Cortex of kidney (tissue), 1 donor: ENCODE results near the gene JPH4.

ENCODE experiments used
- DNase-seq: peaks from one replicate; lab custom pipeline; 2025; lab: John Stamatoyannopoulos, UW

JPH4 gene

DNA sequence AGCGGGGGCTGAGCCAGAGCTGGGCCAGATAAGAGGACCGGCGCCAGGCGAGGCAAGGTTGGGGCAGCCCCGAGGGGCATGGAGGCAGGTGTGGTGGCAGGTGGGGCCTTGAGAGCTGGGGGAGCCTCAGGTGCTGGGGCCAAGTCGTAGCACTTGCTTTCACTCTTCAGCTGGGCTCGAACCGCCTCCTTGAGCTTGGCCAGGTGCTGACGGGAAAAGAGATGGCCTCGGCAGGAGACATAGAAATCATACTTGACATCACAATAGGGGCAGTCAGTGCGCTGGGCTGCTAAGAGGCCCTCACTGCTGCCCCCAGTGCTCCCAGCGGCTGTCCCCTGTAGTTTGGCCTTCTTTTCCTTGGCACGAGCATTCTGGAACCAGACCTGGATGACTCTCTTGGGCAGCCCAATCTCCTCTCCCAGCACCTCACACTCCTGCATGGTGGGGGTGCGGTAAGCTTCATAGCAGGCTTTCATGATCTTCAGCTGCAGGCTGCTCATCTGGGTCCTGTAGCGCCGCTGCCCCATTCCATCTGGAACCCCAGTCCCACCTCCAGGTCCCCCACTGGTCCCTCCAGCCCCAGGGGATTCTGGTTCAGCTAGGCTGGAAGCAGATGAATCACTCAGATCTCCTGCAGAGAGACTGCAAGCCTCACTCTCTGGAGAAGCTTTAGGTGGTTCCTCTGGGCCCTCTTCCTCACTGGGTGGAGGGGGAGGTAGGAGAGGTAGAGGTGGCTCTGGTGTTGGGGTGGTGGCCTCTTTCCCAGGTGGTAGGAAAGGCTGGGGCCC lies 55.2 kb downstream of the JPH4 start:
- no peak for DNase-seq

GRCh38 chr14:23522643-23523198 lies 55.9 kb downstream of the JPH4 start:
- no peak for DNase-seq

DNA sequence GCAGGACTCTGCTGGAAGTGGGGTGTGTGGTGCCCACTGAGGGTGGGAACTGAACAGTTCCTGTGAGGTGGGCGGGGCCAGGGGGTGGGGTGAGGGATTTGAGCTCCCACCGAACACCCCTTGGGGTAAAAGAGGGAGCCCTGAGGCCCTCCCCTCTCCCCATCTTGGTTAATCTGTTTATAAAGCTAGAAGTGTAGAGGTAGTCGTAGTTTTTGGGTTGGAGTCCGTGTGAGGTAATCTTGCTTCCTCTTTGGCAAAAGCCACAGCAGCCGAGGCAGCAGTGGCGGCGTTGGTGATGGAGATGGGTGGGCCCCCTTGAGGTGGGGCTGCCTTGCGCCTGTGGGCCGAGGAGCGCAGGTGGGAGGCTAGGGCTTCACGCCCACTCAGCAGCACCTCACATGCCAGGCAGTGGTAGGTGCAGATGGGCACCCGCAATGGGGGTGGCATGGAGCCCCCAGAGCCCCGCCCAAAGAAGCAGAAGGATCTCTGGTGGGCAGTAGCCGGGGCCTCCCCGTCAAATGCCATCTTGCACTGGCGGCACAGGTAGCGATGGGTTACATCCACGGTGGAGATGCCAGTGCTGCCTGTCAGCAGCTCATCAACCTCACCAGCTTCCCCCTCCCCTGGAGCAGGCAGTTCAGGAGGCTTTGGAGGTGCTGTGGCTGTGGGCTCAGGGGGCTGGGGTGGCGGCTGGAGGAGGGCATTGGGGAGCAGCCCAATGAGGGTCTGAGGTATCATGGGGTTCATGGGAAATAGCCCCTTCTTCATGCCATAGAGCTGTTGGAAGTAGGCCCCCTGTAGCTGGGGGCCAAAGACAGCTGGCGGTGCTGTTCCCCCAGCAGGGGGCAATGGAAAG lies 56.6 kb downstream of the JPH4 start:
- no peak for DNase-seq

DNA sequence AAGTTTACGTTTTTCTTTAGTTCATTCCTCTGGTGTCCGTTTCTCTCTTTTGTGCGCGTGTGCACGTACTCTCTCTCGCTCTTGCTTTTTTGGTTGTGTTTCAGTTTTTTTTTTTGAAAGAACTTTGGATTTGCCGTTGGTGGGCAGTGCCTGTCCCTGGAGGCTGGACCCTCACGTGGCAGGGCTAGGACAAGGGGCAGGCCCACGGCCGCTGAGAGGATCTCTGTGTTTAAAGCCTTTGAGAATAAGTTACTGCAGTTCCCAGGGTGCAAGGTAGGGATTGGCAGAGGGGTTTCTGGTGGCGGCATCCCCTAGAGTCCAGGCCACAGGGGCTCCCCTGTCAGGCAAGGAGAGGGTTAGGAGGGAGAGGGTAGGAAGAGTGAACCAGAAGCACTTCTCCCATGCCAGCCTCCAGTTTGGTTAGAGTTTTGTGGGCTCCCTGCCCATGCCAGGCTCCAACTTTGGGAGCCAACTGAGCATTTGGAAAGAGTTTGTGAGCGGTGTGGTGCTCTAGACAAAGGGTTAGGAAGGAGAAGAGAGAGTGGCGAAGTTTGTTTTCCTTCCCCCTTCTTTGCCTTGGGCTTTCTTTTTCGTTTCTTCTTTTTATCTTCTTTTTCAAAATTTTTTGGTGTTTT lies 57.6 kb downstream of the JPH4 start:
- DNase-seq, result no peak

DNA sequence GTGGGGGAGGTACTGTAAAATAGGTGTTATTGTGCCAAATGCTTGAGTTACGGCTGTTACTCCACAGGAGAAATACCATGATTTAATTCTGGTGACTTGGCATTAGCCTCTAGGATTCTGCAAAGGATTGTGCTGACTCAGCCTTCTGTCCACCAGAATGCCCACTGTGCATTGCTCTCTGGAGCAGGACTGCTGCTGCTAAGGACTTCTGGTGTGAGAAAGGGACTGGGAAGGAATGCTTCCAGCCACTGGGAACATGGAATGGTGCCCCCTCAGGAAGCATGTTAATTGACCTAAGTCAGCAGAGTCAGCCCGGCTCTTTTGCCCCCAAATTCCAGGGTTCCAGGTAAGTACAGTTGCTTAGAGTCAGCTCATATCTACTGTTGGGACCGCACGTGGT lies 59.9 kb downstream of the JPH4 start:
- no peak for DNase-seq
